Measurements from ENCODE around the gene CCDC71L. TPM values are rescaled to one million over a fixed set of nuclear protein-coding genes. Genes with fewer than 3 reads are reported as not detected.
"Not testable (repeated sequence)": the region's sequence is repeated elsewhere in the genome, so short reads cannot be mapped to it uniquely, and the experiment has no call there.

Gene CCDC71L
- 15.8 and 16.9 TPM in 2 replicates for polyA plus RNA-seq (2011; rRNA removed)
- 6.6 and 6.8 TPM in 2 replicates for polyA minus RNA-seq (2011; rRNA and poly(A)+ RNA removed)

- ChIA-PET CTCF (interaction anchor here (0.6 to 4.9 kb wide), 22 partner anchors 9 to 488 kb away, joined by 3 to 55 read pairs (median 3); partner anchors contain the start of gene NAMPT), POLR2A (interaction anchor here (0.7 to 1.0 kb wide), 3 partner anchors 76 to 482 kb away, joined by 3 to 7 read pairs (median 3); no protein-coding TSS in a partner anchor)
- peak within 1 kb of the TSS; percentile 87 for H3K27ac ChIP-seq (ENCODE audit: low read depth, low read length)
- H3K4me3 ChIP-seq (ENCODE audit: low read depth, low read length) = peak within 1 kb of the TSS; percentile 95
- TF ChIP-seq CTCF (IDR thresholded peaks at IDR 0.05; ENCODE audit: low read depth, low read length) = no peak
- no peaks in the 10 kb centered on the region for H3K27me3 ChIP-seq (ENCODE audit: control insufficient read depth, insufficient read depth, low read length)
- no peaks in the 10 kb centered on the region for H3K9me3 ChIP-seq (ENCODE audit: control insufficient read depth, insufficient read depth, low read length)
- peak; percentile 84 for DNase-seq (ENCODE audit: low read depth, low spot score)
These were observed at the start of gene CCDC71L for GRCh38 chr7:106660862-106661720. CCDC71L (minus strand) TSS chr7:106661158; CDS start chr7:106660896, 262 bp downstream.

GRCh38 chr7:106709604-106710003 is 48.6 kb upstream of the CCDC71L start:
- H3K9me3 ChIP-seq (ENCODE audit: control insufficient read depth, insufficient read depth, low read length); H3K4me3 ChIP-seq (ENCODE audit: low read depth, low read length); POLR2A ChIA-PET; H3K27ac ChIP-seq (ENCODE audit: low read depth, low read length); H3K27me3 ChIP-seq (ENCODE audit: control insufficient read depth, insufficient read depth, low read length); DNase-seq (ENCODE audit: low read depth, low spot score): not testable (repeated sequence)
- CTCF ChIA-PET = interaction anchor here (0.5 to 1.2 kb wide), 2 partner anchors 8 to 27 kb away, joined by 3 to 4 read pairs; no protein-coding TSS in a partner anchor

- ChIA-PET CTCF (interaction anchor here (1.6 kb wide), 1 partner anchor 32 kb away, joined by 3 read pairs; no protein-coding TSS in a partner anchor), POLR2A (no interaction called here)
- no peak overlapping the region for H3K27ac ChIP-seq (ENCODE audit: low read depth, low read length)
- H3K4me3 ChIP-seq (ENCODE audit: low read depth, low read length) = no peak overlapping the region
- no peak for DNase-seq (ENCODE audit: low read depth, low spot score)
- H3K27me3 ChIP-seq (ENCODE audit: control insufficient read depth, insufficient read depth, low read length) = no peaks in the 10 kb centered on the region
- no peak for TF ChIP-seq CTCF (IDR thresholded peaks at IDR 0.05; ENCODE audit: low read depth, low read length)
- H3K9me3 ChIP-seq (ENCODE audit: control insufficient read depth, insufficient read depth, low read length) = no peaks in the 10 kb centered on the region
These were observed 43.3 kb upstream of the CCDC71L start for GRCh38 chr7:106704000-106704840.

- no peak overlapping the region for H3K4me3 ChIP-seq (ENCODE audit: low read depth, low read length)
- H3K9me3 ChIP-seq (ENCODE audit: control insufficient read depth, insufficient read depth, low read length) = no peaks in the 10 kb centered on the region; the same call in 1 of the 2 replicates
- TF ChIP-seq CTCF (IDR thresholded peaks at IDR 0.05; ENCODE audit: low read depth, low read length) = no peak
- POLR2A ChIA-PET = no interaction called here
- DNase-seq (ENCODE audit: low read depth, low spot score) = no peak
- CTCF ChIA-PET = interaction anchor here (1.3 to 1.7 kb wide), 2 partner anchors 43 to 517 kb away, joined by 3 read pairs; no protein-coding TSS in a partner anchor
- H3K27me3 ChIP-seq (ENCODE audit: control insufficient read depth, insufficient read depth, low read length) = no peaks in the 10 kb centered on the region
- no peak overlapping the region for H3K27ac ChIP-seq (ENCODE audit: low read depth, low read length)
These were observed 32.9 kb upstream of the CCDC71L start for GRCh38 chr7:106693677-106694353.

Measured in AG04450 (cell line).